OCI-LY7 (cell line): ENCODE data around the gene KCNIP4.

ENCODE experiments used
- EZH2phosphoT487 ChIP-seq: fragments of 200-600 bp; sonication (generic); IDR thresholded peaks from 2 replicates; pipeline ENCODE4 v1.6.1; 2018; ENCODE audit warnings: low read depth, borderline replicate concordance, mild to moderate bottlenecking, mixed run types, antibody characterized with exemption, low read length, moderate library complexity, mixed read lengths
- TF ChIP-seq, protein P1 (sequence below): fragments of 200-600 bp; sonication (generic); conservative IDR thresholded peaks from 2 replicates; pipeline ENCODE4 v1.5.1; 2014; ENCODE audit warnings: mild to moderate bottlenecking, antibody characterized with exemption, low read length, moderate library complexity, mixed read lengths

DNA sequence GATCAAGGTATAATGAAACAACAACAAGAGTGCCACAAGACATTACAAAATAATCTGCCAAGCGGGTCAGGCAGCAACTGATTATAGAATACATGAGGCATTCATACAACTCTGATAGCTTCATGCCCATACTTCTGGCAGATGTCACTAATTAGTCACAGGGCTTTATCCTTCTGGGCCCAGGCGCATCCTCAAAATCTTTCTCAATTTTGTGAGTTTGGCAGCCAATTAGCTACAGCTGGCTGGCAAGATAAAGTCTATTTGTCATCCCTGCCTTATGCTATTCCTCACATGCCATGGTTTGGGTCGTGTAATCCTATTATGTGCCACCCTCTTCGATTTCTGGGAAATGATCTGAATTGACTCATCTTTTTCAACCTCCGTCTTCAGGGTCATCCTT, 994.0 kb downstream of the KCNIP4 start:
- TF ChIP-seq, protein P1, sequence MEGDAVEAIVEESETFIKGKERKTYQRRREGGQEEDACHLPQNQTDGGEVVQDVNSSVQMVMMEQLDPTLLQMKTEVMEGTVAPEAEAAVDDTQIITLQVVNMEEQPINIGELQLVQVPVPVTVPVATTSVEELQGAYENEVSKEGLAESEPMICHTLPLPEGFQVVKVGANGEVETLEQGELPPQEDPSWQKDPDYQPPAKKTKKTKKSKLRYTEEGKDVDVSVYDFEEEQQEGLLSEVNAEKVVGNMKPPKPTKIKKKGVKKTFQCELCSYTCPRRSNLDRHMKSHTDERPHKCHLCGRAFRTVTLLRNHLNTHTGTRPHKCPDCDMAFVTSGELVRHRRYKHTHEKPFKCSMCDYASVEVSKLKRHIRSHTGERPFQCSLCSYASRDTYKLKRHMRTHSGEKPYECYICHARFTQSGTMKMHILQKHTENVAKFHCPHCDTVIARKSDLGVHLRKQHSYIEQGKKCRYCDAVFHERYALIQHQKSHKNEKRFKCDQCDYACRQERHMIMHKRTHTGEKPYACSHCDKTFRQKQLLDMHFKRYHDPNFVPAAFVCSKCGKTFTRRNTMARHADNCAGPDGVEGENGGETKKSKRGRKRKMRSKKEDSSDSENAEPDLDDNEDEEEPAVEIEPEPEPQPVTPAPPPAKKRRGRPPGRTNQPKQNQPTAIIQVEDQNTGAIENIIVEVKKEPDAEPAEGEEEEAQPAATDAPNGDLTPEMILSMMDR: no peak
- TF ChIP-seq EZH2phosphoT487: no peak
